Measurements from ENCODE around the gene LRBA. TPM values are rescaled to one million over a fixed set of nuclear protein-coding genes. Genes with fewer than 3 reads are reported as not detected.

Gene LRBA
- polyA plus RNA-seq, 2 of the 4 experiments (the other 2 are of a cell fraction), result 10.7 to 25.1 TPM

- Histone ChIP-seq H3K9me3 (no peaks in the 10 kb centered on the region), H3K4me2 (no peak overlapping the region), H3K4me3 (no peak overlapping the region), H3K27ac (no peak overlapping the region), H3K4me1 (no peaks in the 10 kb centered on the region)
- no peak for ATAC-seq
- no peak for FAIRE-seq
- DNase-seq (ENCODE audit: low read depth in 1 of 2, low spot score in 1 of 2), result no peak
- ChIA-PET POLR2A (no interaction called here), CTCF (interaction anchor here (0.8 kb wide), 1 partner anchor 28 kb away, joined by 3 read pairs; no protein-coding TSS in a partner anchor)
- no peak for TF ChIP-seq RAD21 (conservative IDR thresholded peaks at IDR 0.05 in 1 of 2, IDR thresholded peaks at IDR 0.05 in 1 of 2)
- TF ChIP-seq MYC (IDR thresholded peaks at IDR 0.05; ENCODE audit: borderline replicate concordance, low read length), result no peak
- TF ChIP-seq MAX (IDR thresholded peaks at IDR 0.05), result no peak
- TF ChIP-seq E2F6 (IDR thresholded peaks at IDR 0.05; ENCODE audit: borderline replicate concordance, low read depth), result no peak
- 76% methylated on average over 2 of the region's 2 CpGs for WGBS (ENCODE audit: missing lambda C conversion rate)
Measured at GRCh38 chr4:150325872-150326271, 689.2 kb downstream of the LRBA start.

GRCh38 chr4:150323406-150324325 lies 691.4 kb downstream of the LRBA start:
- H3K4me3 ChIP-seq, result no peak overlapping the region
- ChIA-PET CTCF (interaction anchor here (0.5 to 0.7 kb wide), 2 partner anchors 607 to 938 kb away, joined by 3 to 4 read pairs; no protein-coding TSS in a partner anchor), POLR2A (no interaction called here)
- WGBS (ENCODE audit: missing lambda C conversion rate), result 81% methylated on average over 7 of the region's 7 CpGs
- TF ChIP-seq RARB (CRISPR knock-in tag; IDR thresholded peaks at IDR 0.05) (no peak), HEYL (CRISPR knock-in tag; IDR thresholded peaks at IDR 0.05) (no peak), E2F6 (IDR thresholded peaks at IDR 0.05; ENCODE audit: borderline replicate concordance, low read depth) (no peak), POLR2AphosphoS2 (conservative IDR thresholded peaks at IDR 0.05; ENCODE audit: low read length) (no peak)
- H3K4me2 ChIP-seq, result no peak overlapping the region
- H3K27ac ChIP-seq, result no peak overlapping the region
- no peak for DNase-seq (ENCODE audit: low read depth in 1 of 2, low spot score in 1 of 2)
- FAIRE-seq, result no peak
- no peaks in the 10 kb centered on the region for H3K9me3 ChIP-seq
- no peak for ATAC-seq
- no peaks in the 10 kb centered on the region for H3K4me1 ChIP-seq

- 87% methylated on average over 4 of the region's 4 CpGs for WGBS (ENCODE audit: missing lambda C conversion rate)
- no peaks in the 10 kb centered on the region for H3K4me1 ChIP-seq
- ATAC-seq, result no peak
- no peak overlapping the region for H3K4me3 ChIP-seq
- CTCF ChIA-PET, result no interaction called here
- no peak for FAIRE-seq
- TF ChIP-seq PHF8 (IDR thresholded peaks at IDR 0.05; ENCODE audit: borderline replicate concordance, low read depth) (no peak), FOSL2 (IDR thresholded peaks at IDR 0.05) (no peak), FOSL2 (CRISPR knock-in tag; IDR thresholded peaks at IDR 0.05) (no peak), BHLHE40 (IDR thresholded peaks at IDR 0.05; ENCODE audit: low read depth, low read length) (no peak), FOSB (CRISPR knock-in tag; IDR thresholded peaks at IDR 0.05) (no peak), JUN (IDR thresholded peaks at IDR 0.05) (no peak), POLR2A (IDR thresholded peaks at IDR 0.05; ENCODE audit: low read length) (no peak), RARB (CRISPR knock-in tag; IDR thresholded peaks at IDR 0.05) (no peak), KDM1A (IDR thresholded peaks at IDR 0.05; ENCODE audit: low read depth) (no peak), HOXA7 (CRISPR knock-in tag; IDR thresholded peaks at IDR 0.05) (no peak), PBX3 (IDR thresholded peaks at IDR 0.05) (no peak), NR3C1 (IDR thresholded peaks at IDR 0.05) (no peak), ZFP36 (IDR thresholded peaks at IDR 0.05; ENCODE audit: borderline replicate concordance, partially characterized antibody) (no peak), CBX8 (IDR thresholded peaks at IDR 0.05) (no peak)
- no peak overlapping the region for H3K27ac ChIP-seq
- DNase-seq (ENCODE audit: low read depth in 1 of 2, low spot score in 1 of 2), result no peak
- POLR2A ChIA-PET, result no interaction called here
- no peak overlapping the region for H3K4me2 ChIP-seq
- H3K9me3 ChIP-seq, result no peaks in the 10 kb centered on the region
Measured at GRCh38 chr4:150322646-150323045, 692.4 kb downstream of the LRBA start.

All from A549 (cell line).